Activated CD4-positive, CD25-positive, alpha-beta regulatory T cell treated with anti-CD3 and anti-CD28 coated beads, Interleukin-2, amount 50 U/mL, for 72 hours (primary cell): ENCODE measurements around the gene WNT1.
A peak's percentile ranks its signal among the peaks of the same experiment; 100 is the strongest.

Experiments used
- DNase-seq: peaks from one replicate; pipeline ENCODE4 v3.0.0; 2021

Gene WNT1

GRCh38 chr12:48961801-48962200 lies 16.3 kb upstream of the WNT1 start:
- DNase-seq = no peak

GRCh38 chr12:48965298-48965838 lies 12.8 kb upstream of the WNT1 start:
- no peak for DNase-seq

GRCh38 chr12:48966177-48966895 lies 11.8 kb upstream of the WNT1 start:
- no peak for DNase-seq

GRCh38 chr12:48967991-48968390 lies 10.1 kb upstream of the WNT1 start:
- DNase-seq = no peak

- no peak for DNase-seq
Measured at GRCh38 chr12:48968467-48968866, 9.7 kb upstream of the WNT1 start.

- no peak for DNase-seq
Measured at GRCh38 chr12:48969160-48969771, 8.9 kb upstream of the WNT1 start.

- DNase-seq = no peak
Measured at GRCh38 chr12:48969833-48970701, 8.1 kb upstream of the WNT1 start.

- DNase-seq = no peak
Measured at GRCh38 chr12:48970702-48971334, 7.3 kb upstream of the WNT1 start.

- DNase-seq = no peak
Measured at GRCh38 chr12:48972213-48972951, 5.7 kb upstream of the WNT1 start.

- no peak for DNase-seq
Measured at GRCh38 chr12:48972952-48973483, 5.1 kb upstream of the WNT1 start.

GRCh38 chr12:48973531-48973930 lies 4.6 kb upstream of the WNT1 start:
- DNase-seq = no peak

- peak; percentile 49 for DNase-seq
Measured at GRCh38 chr12:48973941-48974673, 4.0 kb upstream of the WNT1 start.

- peak; percentile 89 for DNase-seq
Measured at GRCh38 chr12:48977290-48978281, 536 bp upstream of the WNT1 start.

GRCh38 chr12:48978741-48979601 lies 849 bp downstream of the WNT1 start:
- no peak for DNase-seq

- no peak for DNase-seq
Measured at GRCh38 chr12:48979602-48980388, 1.7 kb downstream of the WNT1 start.

- DNase-seq = no peak
Measured at GRCh38 chr12:48980389-48980952, 2.3 kb downstream of the WNT1 start.

GRCh38 chr12:48980953-48981756 lies 3.0 kb downstream of the WNT1 start:
- peak; percentile 47 for DNase-seq
